ENCODE results near the gene CAPN1.

DNA sequence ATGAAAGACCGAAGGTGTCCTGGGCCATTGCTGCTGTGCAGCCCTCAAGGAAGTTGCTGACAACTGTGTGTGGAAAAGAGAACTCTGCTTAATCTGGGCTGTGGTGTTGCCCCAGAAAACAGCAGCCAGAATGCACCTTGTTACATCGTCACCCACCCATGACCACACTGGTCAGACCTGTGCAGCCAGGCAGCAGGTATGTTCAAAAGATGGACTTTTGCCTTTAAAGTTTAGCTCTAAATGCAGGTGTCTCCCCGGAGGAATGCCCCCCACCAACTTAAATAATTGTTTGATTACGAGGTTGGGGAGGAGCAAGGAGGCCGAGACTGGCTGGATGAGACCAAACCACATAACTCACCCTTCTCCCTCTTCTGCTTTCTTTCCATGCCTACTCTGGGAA is 64.8 kb downstream of the CAPN1 start:
- TF ChIP-seq, protein P1, sequence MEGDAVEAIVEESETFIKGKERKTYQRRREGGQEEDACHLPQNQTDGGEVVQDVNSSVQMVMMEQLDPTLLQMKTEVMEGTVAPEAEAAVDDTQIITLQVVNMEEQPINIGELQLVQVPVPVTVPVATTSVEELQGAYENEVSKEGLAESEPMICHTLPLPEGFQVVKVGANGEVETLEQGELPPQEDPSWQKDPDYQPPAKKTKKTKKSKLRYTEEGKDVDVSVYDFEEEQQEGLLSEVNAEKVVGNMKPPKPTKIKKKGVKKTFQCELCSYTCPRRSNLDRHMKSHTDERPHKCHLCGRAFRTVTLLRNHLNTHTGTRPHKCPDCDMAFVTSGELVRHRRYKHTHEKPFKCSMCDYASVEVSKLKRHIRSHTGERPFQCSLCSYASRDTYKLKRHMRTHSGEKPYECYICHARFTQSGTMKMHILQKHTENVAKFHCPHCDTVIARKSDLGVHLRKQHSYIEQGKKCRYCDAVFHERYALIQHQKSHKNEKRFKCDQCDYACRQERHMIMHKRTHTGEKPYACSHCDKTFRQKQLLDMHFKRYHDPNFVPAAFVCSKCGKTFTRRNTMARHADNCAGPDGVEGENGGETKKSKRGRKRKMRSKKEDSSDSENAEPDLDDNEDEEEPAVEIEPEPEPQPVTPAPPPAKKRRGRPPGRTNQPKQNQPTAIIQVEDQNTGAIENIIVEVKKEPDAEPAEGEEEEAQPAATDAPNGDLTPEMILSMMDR (IDR thresholded peaks at IDR 0.05): no peak
- TF ChIP-seq POLR2A (IDR thresholded peaks at IDR 0.05): no peak
- TF ChIP-seq EP300 (IDR thresholded peaks at IDR 0.05): no peak
- no peak for TF ChIP-seq POLR2AphosphoS5 (IDR thresholded peaks at IDR 0.05)
